NCI-H146 treated with DMSO at 0.1 percent for 48 hours (cell line): ENCODE results near the gene ZBTB18.

Source experiments
- DNase-seq: peaks from one replicate; lab custom pipeline; 2025; ENCODE audit not compliant: unreplicated experiment; lab: John Stamatoyannopoulos, UW

The ZBTB18 gene

GRCh38 chr1:244087021-244087560 lies 36.0 kb downstream of the ZBTB18 start:
- no peak for DNase-seq

GRCh38 chr1:244087611-244088010 lies 36.5 kb downstream of the ZBTB18 start:
- DNase-seq, result no peak

- DNase-seq, result no peak
These were observed 37.1 kb downstream of the ZBTB18 start for GRCh38 chr1:244088161-244088560.

- no peak for DNase-seq
These were observed 38.5 kb downstream of the ZBTB18 start for GRCh38 chr1:244089561-244089960.

GRCh38 chr1:244090645-244091044 lies 39.6 kb downstream of the ZBTB18 start:
- no peak for DNase-seq

GRCh38 chr1:244092293-244092963 lies 41.3 kb downstream of the ZBTB18 start:
- DNase-seq, result no peak

GRCh38 chr1:244092964-244093638 lies 42.0 kb downstream of the ZBTB18 start:
- DNase-seq, result peak; percentile 94

- DNase-seq, result no peak
These were observed 43.9 kb downstream of the ZBTB18 start for GRCh38 chr1:244094880-244095528.

- no peak for DNase-seq
These were observed 44.4 kb downstream of the ZBTB18 start for GRCh38 chr1:244095529-244095911.

GRCh38 chr1:244096066-244096610 lies 45.1 kb downstream of the ZBTB18 start:
- no peak for DNase-seq

GRCh38 chr1:244096691-244097090 lies 45.6 kb downstream of the ZBTB18 start:
- no peak for DNase-seq

GRCh38 chr1:244097523-244098405 lies 46.7 kb downstream of the ZBTB18 start:
- no peak for DNase-seq

GRCh38 chr1:244099258-244099930 lies 48.3 kb downstream of the ZBTB18 start:
- no peak for DNase-seq

- DNase-seq, result no peak
These were observed 49.2 kb downstream of the ZBTB18 start for GRCh38 chr1:244100276-244100675.

- no peak for DNase-seq
These were observed 49.8 kb downstream of the ZBTB18 start for GRCh38 chr1:244100704-244101453.

- DNase-seq, result no peak
These were observed 51.0 kb downstream of the ZBTB18 start for GRCh38 chr1:244102046-244102445.

GRCh38 chr1:244102468-244102867 lies 51.4 kb downstream of the ZBTB18 start:
- peak; percentile 74 for DNase-seq

GRCh38 chr1:244104309-244105060 lies 53.4 kb downstream of the ZBTB18 start:
- DNase-seq, result peak; percentile 53

- DNase-seq, result no peak
These were observed 55.1 kb downstream of the ZBTB18 start for GRCh38 chr1:244106176-244106575.
